HEK293 (cell line): ENCODE data around the gene HNF1B.
A peak's percentile ranks its signal among the peaks of the same experiment; 100 is the strongest.

Experiments used
- CTCF ChIA-PET: fragments of 350-600 bp; formaldehyde crosslinking; extraction: SDS; loops from one replicate; lab custom pipeline; 2021; ENCODE audit warnings: antibody characterized with exemption; lab: Yijun Ruan, JAX
- POLR2A ChIA-PET: fragments of 300-600 bp; formaldehyde crosslinking; extraction: SDS; loops from one replicate; lab custom pipeline; 2020; ENCODE audit warnings: antibody characterized with exemption, inconsistent platforms; lab: Yijun Ruan, JAX
- H3K27ac ChIP-seq: fragments of 200-500 bp; sonication (Bioruptor generic); 2 replicates; pipeline ENCODE4 v1.5.1; 2014; ENCODE audit warnings: low read depth, low read length, control low read depth, inconsistent platforms; ENCODE audit errors: extremely low read depth
- H3K36me3 ChIP-seq, 2 experiments: fragments of 200-500 bp in 1 of 2; sonication (Bioruptor generic) in 1 of 2; 1 replicate in 1 of 2; 2 replicates in 1 of 2; pipeline ENCODE4 v1.5.1; 2014 to 2017; ENCODE audit warnings: inconsistent platforms in 2 of 2, low read length in 2 of 2; ENCODE audit not compliant: control insufficient read depth in 2 of 2, insufficient read depth in 1 of 2
- H3K4me1 ChIP-seq: fragments of 200-500 bp; sonication (Bioruptor generic); 2 replicates; pipeline ENCODE4 v1.5.1; 2014; ENCODE audit warnings: mild to moderate bottlenecking, low read length, inconsistent platforms; ENCODE audit not compliant: control insufficient read depth, insufficient read depth
- H3K4me3 ChIP-seq: 2 replicates; pipeline ENCODE4 v1.5.1; 2011; ENCODE audit warnings: low read depth, mild to moderate bottlenecking, control low read depth, low read length, moderate library complexity
- H3K9me3 ChIP-seq: fragments of 200-500 bp; sonication (Bioruptor generic); 2 replicates; pipeline ENCODE4 v1.5.1; 2014; ENCODE audit warnings: low read depth, low read length, inconsistent platforms; ENCODE audit not compliant: control insufficient read depth, insufficient read depth
- ATF2 ChIP-seq: fragments of 450-650 bp; formaldehyde crosslinking; IDR thresholded peaks from 2 replicates; pipeline ENCODE4 v1.5.1; 2016; ENCODE audit warnings: missing biosample characterization, missing genetic modification characterization, low read depth
- BCL6B ChIP-seq: fragments of 450-650 bp; formaldehyde crosslinking; IDR thresholded peaks from 2 replicates; pipeline ENCODE4 v1.5.1; 2017; ENCODE audit warnings: missing biosample characterization, missing genetic modification characterization
- FEZF1 ChIP-seq: fragments of 450-650 bp; formaldehyde crosslinking; IDR thresholded peaks from 2 replicates; pipeline ENCODE4 v1.5.1; 2016; ENCODE audit warnings: missing biosample characterization, missing genetic modification characterization
- GLIS2 ChIP-seq: fragments of 450-650 bp; formaldehyde crosslinking; IDR thresholded peaks from 2 replicates; pipeline ENCODE4 v1.5.1; 2016; ENCODE audit warnings: missing biosample characterization, missing genetic modification characterization
- HOXA7 ChIP-seq: sonication (generic); formaldehyde crosslinking; IDR thresholded peaks from 2 replicates; pipeline ENCODE4 v1.8.1; 2022; ENCODE audit warnings: missing genetic modification reagents, borderline replicate concordance
- IKZF3 ChIP-seq: fragments of 450-650 bp; IDR thresholded peaks from 2 replicates; pipeline ENCODE4 v1.5.0; 2018; ENCODE audit warnings: missing biosample characterization, mild to moderate bottlenecking, missing genetic modification characterization, moderate library complexity
- SP7 ChIP-seq: fragments of 450-650 bp; formaldehyde crosslinking; IDR thresholded peaks from 2 replicates; pipeline ENCODE4 v1.5.1; 2016; ENCODE audit warnings: missing biosample characterization, missing genetic modification characterization
- ZNF112 ChIP-seq: fragments of 450-650 bp; formaldehyde crosslinking; IDR thresholded peaks from 2 replicates; pipeline ENCODE4 v1.5.0; 2017; ENCODE audit warnings: missing biosample characterization, missing genetic modification characterization
- ZNF202 ChIP-seq: fragments of 450-650 bp; formaldehyde crosslinking; IDR thresholded peaks from 2 replicates; pipeline ENCODE4 v1.5.1; 2016; ENCODE audit warnings: missing biosample characterization, missing genetic modification characterization, borderline replicate concordance
- ZNF280C ChIP-seq: fragments of 450-650 bp; formaldehyde crosslinking; IDR thresholded peaks from 2 replicates; pipeline ENCODE4 v1.5.1; 2016; ENCODE audit warnings: missing biosample characterization, missing genetic modification characterization
- ZNF335 ChIP-seq: fragments of 450-650 bp; formaldehyde crosslinking; conservative IDR thresholded peaks from 2 replicates; pipeline ENCODE4 v1.5.1; 2016; ENCODE audit warnings: missing biosample characterization, missing genetic modification characterization
- ZNF433 ChIP-seq: fragments of 450-650 bp; formaldehyde crosslinking; IDR thresholded peaks from 2 replicates; pipeline ENCODE4 v1.5.1; 2016; ENCODE audit warnings: missing biosample characterization, missing genetic modification characterization, low read depth
- ZNF548 ChIP-seq: fragments of 450-650 bp; formaldehyde crosslinking; IDR thresholded peaks from 2 replicates; pipeline ENCODE4 v1.5.1; 2016; ENCODE audit warnings: missing biosample characterization, missing genetic modification characterization
- ZNF621 ChIP-seq: fragments of 450-650 bp; formaldehyde crosslinking; IDR thresholded peaks from 2 replicates; pipeline ENCODE4 v1.5.1; 2017; ENCODE audit warnings: missing biosample characterization, missing genetic modification characterization
- ZNF664 ChIP-seq: fragments of 450-650 bp; formaldehyde crosslinking; IDR thresholded peaks from 2 replicates; pipeline ENCODE4 v1.5.1; 2016; ENCODE audit warnings: missing biosample characterization, missing genetic modification characterization
- ZNF677 ChIP-seq: fragments of 450-650 bp; IDR thresholded peaks from 2 replicates; pipeline ENCODE4 v1.5.0; 2018; ENCODE audit warnings: missing biosample characterization, mild to moderate bottlenecking, missing genetic modification characterization, moderate library complexity
- TF ChIP-seq, protein P1 (sequence below): fragments of 450-650 bp; formaldehyde crosslinking; IDR thresholded peaks from 2 replicates; pipeline ENCODE4 v1.5.1; 2016; ENCODE audit warnings: missing biosample characterization, missing genetic modification characterization
- TF ChIP-seq, protein P2 (sequence below): fragments of 450-650 bp; formaldehyde crosslinking; IDR thresholded peaks from 2 replicates; pipeline ENCODE4 v1.5.1; 2016; ENCODE audit warnings: missing biosample characterization, missing genetic modification characterization, borderline replicate concordance

The HNF1B gene

GRCh38 chr17:37779554-37779953, 34.7 kb upstream of the HNF1B start:
- CTCF ChIA-PET = interaction anchor here (1.0 to 2.2 kb wide), 2 partner anchors 9 to 122 kb away, joined by 3 to 11 read pairs; no protein-coding TSS in a partner anchor
- Histone ChIP-seq H3K36me3 (no peaks in the 10 kb centered on the region), H3K9me3 (no peaks in the 10 kb centered on the region), H3K4me3 (no peak overlapping the region), H3K27ac (no peak overlapping the region), H3K4me1 (no peaks in the 10 kb centered on the region)
- TF ChIP-seq ZNF621 (tag by site-specific recombination) (no peak), ZNF664 (tag by site-specific recombination) (no peak), ZNF112 (tag by site-specific recombination) (no peak)
- TF ChIP-seq, protein P1, sequence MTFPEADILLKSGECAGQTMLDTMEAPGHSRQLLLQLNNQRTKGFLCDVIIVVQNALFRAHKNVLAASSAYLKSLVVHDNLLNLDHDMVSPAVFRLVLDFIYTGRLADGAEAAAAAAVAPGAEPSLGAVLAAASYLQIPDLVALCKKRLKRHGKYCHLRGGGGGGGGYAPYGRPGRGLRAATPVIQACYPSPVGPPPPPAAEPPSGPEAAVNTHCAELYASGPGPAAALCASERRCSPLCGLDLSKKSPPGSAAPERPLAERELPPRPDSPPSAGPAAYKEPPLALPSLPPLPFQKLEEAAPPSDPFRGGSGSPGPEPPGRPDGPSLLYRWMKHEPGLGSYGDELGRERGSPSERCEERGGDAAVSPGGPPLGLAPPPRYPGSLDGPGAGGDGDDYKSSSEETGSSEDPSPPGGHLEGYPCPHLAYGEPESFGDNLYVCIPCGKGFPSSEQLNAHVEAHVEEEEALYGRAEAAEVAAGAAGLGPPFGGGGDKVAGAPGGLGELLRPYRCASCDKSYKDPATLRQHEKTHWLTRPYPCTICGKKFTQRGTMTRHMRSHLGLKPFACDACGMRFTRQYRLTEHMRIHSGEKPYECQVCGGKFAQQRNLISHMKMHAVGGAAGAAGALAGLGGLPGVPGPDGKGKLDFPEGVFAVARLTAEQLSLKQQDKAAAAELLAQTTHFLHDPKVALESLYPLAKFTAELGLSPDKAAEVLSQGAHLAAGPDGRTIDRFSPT (tag by site-specific recombination) = no peak
- POLR2A ChIA-PET = no interaction called here

- POLR2A ChIA-PET = no interaction called here
- H3K36me3 ChIP-seq = no peaks in the 10 kb centered on the region
- no peaks in the 10 kb centered on the region for H3K9me3 ChIP-seq
- H3K4me3 ChIP-seq = no peak overlapping the region
- H3K4me1 ChIP-seq = no peaks in the 10 kb centered on the region
- TF ChIP-seq FEZF1 (tag by site-specific recombination) (no peak), ATF2 (peak; percentile 61; the same call in 1 of the 2 replicates), SP7 (tag by site-specific recombination) (no peak)
- TF ChIP-seq, all 188 proteins: peak for 1
- H3K27ac ChIP-seq = no peak overlapping the region
- CTCF ChIA-PET = interaction anchor here (0.6 to 1.6 kb wide), 4 partner anchors 8 to 165 kb away, joined by 3 to 6 read pairs (median 4); no protein-coding TSS in a partner anchor
These were observed 29.6 kb upstream of the HNF1B start for GRCh38 chr17:37774504-37774903.

DNA sequence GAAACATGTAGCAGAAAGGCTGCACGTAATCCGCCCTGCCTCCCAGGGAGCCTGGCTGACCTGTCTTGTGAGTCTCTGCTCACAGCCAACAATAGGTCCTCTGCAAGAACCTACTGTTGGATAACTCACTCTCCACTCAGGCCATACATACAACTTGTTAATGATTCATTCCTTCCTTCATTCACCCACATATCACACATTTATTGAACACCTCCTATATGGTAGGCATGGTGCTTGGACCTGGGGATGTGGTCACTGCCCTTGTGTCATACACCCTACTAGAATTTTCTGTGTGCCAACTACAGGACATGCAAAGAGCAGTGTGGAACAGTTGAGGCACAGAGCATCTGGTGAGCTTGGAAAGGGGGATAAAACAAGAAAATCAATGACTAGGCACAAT, 28.1 kb upstream of the HNF1B start:
- CTCF ChIA-PET = interaction anchor here (0.6 to 1.4 kb wide), 4 partner anchors 42 to 259 kb away, joined by 3 to 5 read pairs (median 4); no protein-coding TSS in a partner anchor
- TF ChIP-seq ZNF280C (tag by site-specific recombination) (no peak), BCL6B (tag by site-specific recombination) (no peak), IKZF3 (no peak), GLIS2 (no peak), ZNF548 (tag by site-specific recombination) (no peak), ZNF202 (tag by site-specific recombination) (no peak), ZNF677 (tag by site-specific recombination) (no peak), ZNF433 (tag by site-specific recombination) (no peak), HOXA7 (no peak), ZNF335 (tag by site-specific recombination) (no peak)
- TF ChIP-seq, protein P2, sequence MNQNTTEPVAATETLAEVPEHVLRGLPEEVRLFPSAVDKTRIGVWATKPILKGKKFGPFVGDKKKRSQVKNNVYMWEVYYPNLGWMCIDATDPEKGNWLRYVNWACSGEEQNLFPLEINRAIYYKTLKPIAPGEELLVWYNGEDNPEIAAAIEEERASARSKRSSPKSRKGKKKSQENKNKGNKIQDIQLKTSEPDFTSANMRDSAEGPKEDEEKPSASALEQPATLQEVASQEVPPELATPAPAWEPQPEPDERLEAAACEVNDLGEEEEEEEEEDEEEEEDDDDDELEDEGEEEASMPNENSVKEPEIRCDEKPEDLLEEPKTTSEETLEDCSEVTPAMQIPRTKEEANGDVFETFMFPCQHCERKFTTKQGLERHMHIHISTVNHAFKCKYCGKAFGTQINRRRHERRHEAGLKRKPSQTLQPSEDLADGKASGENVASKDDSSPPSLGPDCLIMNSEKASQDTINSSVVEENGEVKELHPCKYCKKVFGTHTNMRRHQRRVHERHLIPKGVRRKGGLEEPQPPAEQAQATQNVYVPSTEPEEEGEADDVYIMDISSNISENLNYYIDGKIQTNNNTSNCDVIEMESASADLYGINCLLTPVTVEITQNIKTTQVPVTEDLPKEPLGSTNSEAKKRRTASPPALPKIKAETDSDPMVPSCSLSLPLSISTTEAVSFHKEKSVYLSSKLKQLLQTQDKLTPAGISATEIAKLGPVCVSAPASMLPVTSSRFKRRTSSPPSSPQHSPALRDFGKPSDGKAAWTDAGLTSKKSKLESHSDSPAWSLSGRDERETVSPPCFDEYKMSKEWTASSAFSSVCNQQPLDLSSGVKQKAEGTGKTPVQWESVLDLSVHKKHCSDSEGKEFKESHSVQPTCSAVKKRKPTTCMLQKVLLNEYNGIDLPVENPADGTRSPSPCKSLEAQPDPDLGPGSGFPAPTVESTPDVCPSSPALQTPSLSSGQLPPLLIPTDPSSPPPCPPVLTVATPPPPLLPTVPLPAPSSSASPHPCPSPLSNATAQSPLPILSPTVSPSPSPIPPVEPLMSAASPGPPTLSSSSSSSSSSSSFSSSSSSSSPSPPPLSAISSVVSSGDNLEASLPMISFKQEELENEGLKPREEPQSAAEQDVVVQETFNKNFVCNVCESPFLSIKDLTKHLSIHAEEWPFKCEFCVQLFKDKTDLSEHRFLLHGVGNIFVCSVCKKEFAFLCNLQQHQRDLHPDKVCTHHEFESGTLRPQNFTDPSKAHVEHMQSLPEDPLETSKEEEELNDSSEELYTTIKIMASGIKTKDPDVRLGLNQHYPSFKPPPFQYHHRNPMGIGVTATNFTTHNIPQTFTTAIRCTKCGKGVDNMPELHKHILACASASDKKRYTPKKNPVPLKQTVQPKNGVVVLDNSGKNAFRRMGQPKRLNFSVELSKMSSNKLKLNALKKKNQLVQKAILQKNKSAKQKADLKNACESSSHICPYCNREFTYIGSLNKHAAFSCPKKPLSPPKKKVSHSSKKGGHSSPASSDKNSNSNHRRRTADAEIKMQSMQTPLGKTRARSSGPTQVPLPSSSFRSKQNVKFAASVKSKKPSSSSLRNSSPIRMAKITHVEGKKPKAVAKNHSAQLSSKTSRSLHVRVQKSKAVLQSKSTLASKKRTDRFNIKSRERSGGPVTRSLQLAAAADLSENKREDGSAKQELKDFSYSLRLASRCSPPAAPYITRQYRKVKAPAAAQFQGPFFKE (tag by site-specific recombination) = no peak

More for the DNA sequence above, 28.1 kb upstream of the HNF1B start:
- Histone ChIP-seq H3K4me3 (no peak overlapping the region), H3K9me3 (no peaks in the 10 kb centered on the region), H3K4me1 (no peaks in the 10 kb centered on the region), H3K27ac (no peak overlapping the region), H3K36me3 (no peaks in the 10 kb centered on the region)
- POLR2A ChIA-PET = interaction anchor here (0.6 kb wide), 1 partner anchor 1375 kb away, joined by 8 read pairs; no protein-coding TSS in a partner anchor
